ENCODE data around the gene FSTL5. TPM values are rescaled to one million over a fixed set of nuclear protein-coding genes. Genes with fewer than 3 reads are reported as not detected.

FSTL5 gene
- total and polyA plus RNA-seq, 5 donors: 0.02 TPM; not detected in 4

DNA sequence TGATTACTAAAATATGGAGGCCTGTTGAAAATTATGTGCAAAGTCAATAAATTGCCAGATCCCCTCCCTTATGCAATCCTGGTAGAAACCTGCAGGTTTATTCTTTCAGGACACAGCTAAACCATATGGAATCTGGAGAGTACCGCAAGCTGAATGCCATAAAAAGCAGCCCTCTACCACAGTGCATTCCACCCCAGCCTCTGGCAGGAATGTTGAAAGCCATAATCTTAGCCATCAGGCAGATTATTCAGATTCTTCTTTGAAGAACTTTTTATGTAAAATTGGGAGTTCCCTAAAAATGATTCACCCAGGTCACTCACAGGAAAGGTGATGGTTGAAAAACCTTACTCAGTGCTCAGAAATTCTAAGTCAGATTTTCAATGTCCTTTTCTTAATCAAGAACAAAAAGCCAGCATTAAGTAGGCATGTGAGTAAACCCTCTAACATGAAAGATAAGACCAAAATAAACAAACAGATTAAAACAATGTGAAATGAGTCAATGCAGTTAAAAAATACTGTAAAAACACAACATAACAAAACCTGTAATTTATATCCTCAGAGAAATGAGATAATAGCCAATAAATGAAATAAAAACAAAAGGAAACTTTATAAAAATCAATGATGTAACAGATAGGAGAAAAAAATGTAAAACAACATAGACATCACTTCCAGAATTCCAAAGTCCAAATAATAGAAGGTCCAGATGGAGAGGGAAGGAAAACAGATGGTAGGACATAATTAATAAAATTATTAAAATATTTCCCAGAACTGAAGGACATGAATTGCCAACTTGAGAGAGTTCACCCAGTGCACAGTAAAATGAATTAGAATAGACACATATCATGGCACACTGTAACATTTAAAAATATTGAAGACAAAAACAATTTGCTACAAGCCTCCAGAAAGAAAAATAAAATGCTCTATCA lies 226.9 kb downstream of the FSTL5 start:
- 67% methylated on average over 1 of the region's 1 CpG for WGBS
- Histone ChIP-seq H3K4me1 (ENCODE audit: control insufficient read depth, insufficient read depth, low read length) (no peaks in the 10 kb centered on the region), H3K9me3 (ENCODE audit: control insufficient read depth, low read length) (no peaks in the 10 kb centered on the region), H3K27me3 (ENCODE audit: control insufficient read depth, insufficient read depth) (no peaks in the 10 kb centered on the region), H3K4me3 (ENCODE audit: low read length) (no peak overlapping the region), H3K27ac (ENCODE audit: low read length) (no peak overlapping the region)
- no peak for DNase-seq
- no peak for ATAC-seq
- intact Hi-C loops (cut with DNase I): no loop called here

DNA sequence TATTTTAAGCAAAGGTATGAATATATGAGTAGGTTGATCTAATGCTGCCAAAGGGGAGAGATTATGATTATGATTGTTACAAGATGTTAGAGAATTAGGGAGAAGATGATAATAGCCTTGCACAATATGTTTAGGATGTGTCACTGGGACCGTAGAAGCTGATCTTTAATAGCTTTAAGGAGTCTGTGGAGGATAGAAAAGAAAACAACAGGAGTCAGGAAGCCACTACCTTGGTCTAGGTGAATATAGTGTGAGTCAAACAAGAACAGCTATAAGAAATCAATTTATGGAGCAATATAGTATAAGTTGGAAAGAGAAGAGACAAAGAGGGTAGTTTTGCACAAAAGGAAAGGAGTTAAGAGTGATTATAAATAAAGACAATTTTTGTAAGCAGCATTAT lies 232.7 kb downstream of the FSTL5 start:
- WGBS: 72% methylated on average over 1 of the region's 1 CpG
- H3K9me3 ChIP-seq (ENCODE audit: control insufficient read depth, low read length): no peaks in the 10 kb centered on the region
- H3K27ac ChIP-seq (ENCODE audit: low read length): no peak overlapping the region
- H3K27me3 ChIP-seq (ENCODE audit: control insufficient read depth, insufficient read depth): no peaks in the 10 kb centered on the region
- H3K4me1 ChIP-seq (ENCODE audit: control insufficient read depth, insufficient read depth, low read length): no peaks in the 10 kb centered on the region
- no peak for ATAC-seq
- DNase-seq: no peak
- intact Hi-C loops (cut with DNase I): no loop called here
- no peak overlapping the region for H3K4me3 ChIP-seq (ENCODE audit: low read length)

DNA sequence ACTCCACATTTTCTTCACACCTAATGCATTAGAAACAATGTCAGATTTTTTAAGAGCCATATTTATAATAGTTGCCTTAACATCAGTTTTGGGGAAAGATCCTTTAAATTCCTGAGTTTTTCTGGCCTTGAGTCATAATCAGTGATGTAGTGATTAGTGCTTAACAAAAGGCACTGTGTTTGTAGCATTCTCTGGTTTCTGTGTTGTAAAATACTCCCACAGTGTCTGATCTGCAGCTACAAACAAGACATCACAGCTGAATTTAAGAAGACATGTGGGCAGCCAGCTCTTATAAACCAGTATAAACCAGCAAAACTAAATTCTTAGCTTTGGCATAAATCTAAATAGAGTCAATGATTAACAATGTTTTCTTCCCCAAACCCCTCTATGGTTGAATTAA lies 233.8 kb downstream of the FSTL5 start:
- intact Hi-C loops (cut with DNase I): no loop called here
- no peak for DNase-seq
- no peak overlapping the region for H3K4me3 ChIP-seq (ENCODE audit: low read length)

DNA sequence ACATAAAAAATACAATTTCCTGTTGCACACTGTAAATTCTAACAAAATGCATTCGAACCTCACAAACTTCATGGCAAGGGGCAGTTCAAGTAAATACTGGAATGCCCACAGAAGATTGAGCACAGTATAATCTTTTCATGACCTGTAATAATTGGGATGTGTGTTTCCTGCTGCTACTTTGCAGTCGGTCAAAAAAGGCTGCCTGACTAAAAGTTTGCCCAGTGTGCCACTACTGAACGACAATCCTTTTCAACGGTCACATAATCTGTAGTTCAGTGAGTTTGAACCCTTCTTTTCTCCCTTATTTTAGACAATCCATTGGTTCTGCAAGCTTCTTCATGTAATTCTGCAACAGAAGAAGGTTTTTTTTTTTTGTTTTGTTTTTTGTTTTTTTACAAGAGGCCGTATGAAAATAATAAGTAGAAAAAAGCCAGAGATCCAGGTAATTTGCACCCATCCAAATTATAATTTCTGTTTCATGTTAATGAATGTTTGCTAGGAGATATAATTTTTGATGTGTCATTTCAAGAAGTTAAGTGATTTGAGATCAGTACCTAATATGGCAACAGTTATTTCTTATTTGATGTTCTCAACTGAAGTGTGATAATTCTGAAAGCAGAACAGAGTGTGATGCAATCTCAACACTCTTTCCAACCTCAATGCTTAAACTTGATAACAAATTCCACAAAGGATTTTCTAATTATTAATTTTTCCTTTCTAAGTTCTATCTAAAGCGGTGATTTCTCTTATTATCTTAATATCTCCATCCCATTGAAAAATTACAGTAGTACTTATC lies 237.6 kb downstream of the FSTL5 start:
- 73% methylated on average over 6 of the region's 6 CpGs for WGBS
- Histone ChIP-seq H3K4me1 (ENCODE audit: control insufficient read depth, insufficient read depth, low read length) (no peaks in the 10 kb centered on the region), H3K27ac (ENCODE audit: low read length) (no peak overlapping the region), H3K9me3 (ENCODE audit: control insufficient read depth, low read length) (no peaks in the 10 kb centered on the region), H3K27me3 (ENCODE audit: control insufficient read depth, insufficient read depth) (no peaks in the 10 kb centered on the region), H3K4me3 (ENCODE audit: low read length) (no peak overlapping the region)
- ATAC-seq: no peak
- intact Hi-C loops (cut with DNase I): no loop called here
- DNase-seq: no peak

More for the DNA sequence above, 233.8 kb downstream of the FSTL5 start:
- Histone ChIP-seq H3K4me1 (ENCODE audit: control insufficient read depth, insufficient read depth, low read length) (no peaks in the 10 kb centered on the region), H3K9me3 (ENCODE audit: control insufficient read depth, low read length) (no peaks in the 10 kb centered on the region), H3K27ac (ENCODE audit: low read length) (no peak overlapping the region), H3K27me3 (ENCODE audit: control insufficient read depth, insufficient read depth) (no peaks in the 10 kb centered on the region)
- no peak for ATAC-seq

DNA sequence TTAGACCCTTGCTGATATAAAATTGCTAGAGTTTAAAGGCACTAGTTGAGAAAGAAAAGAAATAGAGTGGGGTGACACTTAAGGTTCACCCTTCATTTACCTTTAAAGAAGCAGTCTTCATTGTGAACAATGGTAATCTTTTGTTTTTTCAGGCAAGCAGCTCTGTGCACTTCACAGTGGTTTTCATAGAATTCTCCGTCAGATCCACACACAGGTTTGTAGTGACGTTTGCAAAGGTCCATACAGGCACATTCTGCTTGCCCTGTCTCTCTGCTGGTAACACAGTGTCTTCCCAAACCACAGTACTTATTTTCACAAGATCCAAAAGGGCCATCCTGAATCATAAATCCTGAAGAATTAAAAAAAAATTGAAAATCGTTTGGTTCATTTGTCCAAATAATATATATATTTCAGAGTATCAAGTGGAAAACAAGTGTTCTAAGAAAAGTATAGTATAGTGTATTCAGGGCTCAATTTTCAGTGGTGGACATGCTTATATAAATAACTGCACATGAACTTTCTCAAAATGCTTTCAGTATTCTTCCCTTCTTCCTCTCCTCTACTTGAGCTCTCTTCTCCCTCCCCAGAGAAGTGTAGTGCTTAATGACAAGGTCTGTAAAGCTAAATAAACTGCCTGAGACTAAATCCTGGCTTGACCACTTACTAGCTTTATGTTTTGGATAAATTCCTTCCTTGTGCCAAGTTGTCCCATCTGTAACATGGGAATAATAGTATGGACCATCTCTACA lies 243.3 kb downstream of the FSTL5 start:
- no peaks in the 10 kb centered on the region for H3K9me3 ChIP-seq (ENCODE audit: control insufficient read depth, low read length)
- DNase-seq (no peak), ATAC-seq (no peak)
- no peaks in the 10 kb centered on the region for H3K4me1 ChIP-seq (ENCODE audit: control insufficient read depth, insufficient read depth, low read length)
- H3K27me3 ChIP-seq (ENCODE audit: control insufficient read depth, insufficient read depth): no peaks in the 10 kb centered on the region
- H3K4me3 ChIP-seq (ENCODE audit: low read length): no peak overlapping the region
- WGBS: 66% methylated on average over 3 of the region's 3 CpGs
- intact Hi-C loops (cut with DNase I): no loop called here
- H3K27ac ChIP-seq (ENCODE audit: low read length): no peak overlapping the region

DNA sequence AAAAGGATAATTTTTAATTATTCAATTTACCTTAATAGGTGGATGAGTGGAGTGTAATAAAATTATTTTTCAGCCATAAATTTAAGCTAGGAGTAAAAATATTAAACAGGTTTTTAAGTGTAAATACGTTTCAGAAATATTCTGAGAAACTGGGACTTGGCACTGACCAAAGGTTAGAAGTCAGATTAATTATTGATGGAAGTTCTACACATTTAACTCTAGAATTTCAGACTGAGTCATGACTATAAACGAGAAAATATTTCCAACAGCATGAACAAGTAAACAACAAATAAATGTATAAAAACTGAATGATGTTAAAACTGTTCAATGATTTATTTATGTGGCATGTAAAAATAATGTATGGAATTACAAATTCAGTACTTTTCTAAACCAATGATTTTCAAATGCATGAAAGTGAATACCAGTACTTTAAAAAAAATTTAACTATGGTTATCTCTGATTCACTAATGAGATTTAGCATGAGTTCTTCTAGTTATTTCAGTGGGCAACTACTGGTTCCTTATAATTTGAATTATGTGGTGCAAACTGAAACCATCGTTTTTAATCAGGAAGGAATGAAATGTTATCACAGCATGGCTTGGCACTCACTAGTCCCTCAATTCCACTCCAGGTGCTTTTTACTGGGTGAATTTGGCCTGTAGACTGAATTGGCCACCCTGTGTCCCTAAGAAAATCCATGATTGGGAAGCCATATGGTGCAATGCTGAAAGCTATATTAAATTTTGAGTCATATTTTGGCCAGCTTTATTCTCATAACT lies 244.2 kb downstream of the FSTL5 start:
- WGBS: 44% methylated on average over 3 of the region's 3 CpGs
- Histone ChIP-seq H3K4me3 (ENCODE audit: low read length) (no peak overlapping the region), H3K4me1 (ENCODE audit: control insufficient read depth, insufficient read depth, low read length) (no peaks in the 10 kb centered on the region), H3K9me3 (ENCODE audit: control insufficient read depth, low read length) (no peaks in the 10 kb centered on the region), H3K27ac (ENCODE audit: low read length) (no peak overlapping the region), H3K27me3 (ENCODE audit: control insufficient read depth, insufficient read depth) (no peaks in the 10 kb centered on the region)
- intact Hi-C loops (cut with DNase I): no loop called here
- no peak for ATAC-seq
- DNase-seq: no peak

DNA sequence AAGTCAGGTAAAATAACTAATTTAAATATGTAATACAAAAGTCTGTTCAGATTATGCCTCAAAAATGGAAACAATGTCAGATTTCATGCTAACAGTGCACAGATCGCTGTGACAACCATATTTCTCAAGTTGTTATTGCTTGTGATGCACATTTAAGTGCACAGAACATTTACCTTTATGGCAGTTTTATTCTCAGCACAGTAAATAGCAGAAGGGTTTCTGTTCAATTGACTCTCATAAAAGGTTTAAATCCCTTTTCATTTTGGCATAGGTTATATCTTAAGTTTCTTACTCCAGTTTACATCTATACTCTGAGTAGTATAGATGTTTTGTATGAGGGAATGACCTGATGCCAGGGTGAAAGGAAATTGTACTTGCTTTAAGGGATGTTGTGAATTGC lies 247.8 kb downstream of the FSTL5 start:
- Histone ChIP-seq H3K9me3 (ENCODE audit: control insufficient read depth, low read length) (no peaks in the 10 kb centered on the region), H3K27ac (ENCODE audit: low read length) (no peak overlapping the region), H3K4me3 (ENCODE audit: low read length) (no peak overlapping the region), H3K27me3 (ENCODE audit: control insufficient read depth, insufficient read depth) (no peaks in the 10 kb centered on the region), H3K4me1 (ENCODE audit: control insufficient read depth, insufficient read depth, low read length) (no peaks in the 10 kb centered on the region)
- 64% methylated on average over 1 of the region's 1 CpG for WGBS
- no peak for DNase-seq
- no peak for ATAC-seq
- intact Hi-C loops (cut with DNase I): no loop called here

DNA sequence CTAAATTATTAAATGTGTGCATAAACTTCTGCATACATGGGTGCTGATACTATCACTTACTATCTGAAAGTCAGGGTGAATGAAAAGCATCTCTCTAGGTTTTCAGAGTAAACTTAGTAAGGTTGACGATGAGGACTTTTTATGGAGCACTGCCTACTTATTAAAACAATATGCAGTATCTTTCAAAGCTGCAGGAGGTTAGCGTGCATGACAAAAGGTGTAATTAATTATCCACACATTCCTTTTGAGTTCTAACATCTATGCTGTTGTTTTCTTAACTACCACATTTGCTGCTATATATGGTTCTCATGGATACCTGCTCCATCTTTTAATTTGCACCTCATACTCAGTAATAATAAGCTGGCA lies 256.2 kb downstream of the FSTL5 start:
- WGBS: 74% methylated on average over 2 of the region's 2 CpGs
- H3K27me3 ChIP-seq (ENCODE audit: control insufficient read depth, insufficient read depth): no peaks in the 10 kb centered on the region
- ATAC-seq: no peak
- intact Hi-C loops (cut with DNase I): no loop called here
- no peak for DNase-seq
- H3K4me1 ChIP-seq (ENCODE audit: control insufficient read depth, insufficient read depth, low read length): no peaks in the 10 kb centered on the region
- no peak overlapping the region for H3K27ac ChIP-seq (ENCODE audit: low read length)
- H3K9me3 ChIP-seq (ENCODE audit: control insufficient read depth, low read length): no peaks in the 10 kb centered on the region
- no peak overlapping the region for H3K4me3 ChIP-seq (ENCODE audit: low read length)

DNA sequence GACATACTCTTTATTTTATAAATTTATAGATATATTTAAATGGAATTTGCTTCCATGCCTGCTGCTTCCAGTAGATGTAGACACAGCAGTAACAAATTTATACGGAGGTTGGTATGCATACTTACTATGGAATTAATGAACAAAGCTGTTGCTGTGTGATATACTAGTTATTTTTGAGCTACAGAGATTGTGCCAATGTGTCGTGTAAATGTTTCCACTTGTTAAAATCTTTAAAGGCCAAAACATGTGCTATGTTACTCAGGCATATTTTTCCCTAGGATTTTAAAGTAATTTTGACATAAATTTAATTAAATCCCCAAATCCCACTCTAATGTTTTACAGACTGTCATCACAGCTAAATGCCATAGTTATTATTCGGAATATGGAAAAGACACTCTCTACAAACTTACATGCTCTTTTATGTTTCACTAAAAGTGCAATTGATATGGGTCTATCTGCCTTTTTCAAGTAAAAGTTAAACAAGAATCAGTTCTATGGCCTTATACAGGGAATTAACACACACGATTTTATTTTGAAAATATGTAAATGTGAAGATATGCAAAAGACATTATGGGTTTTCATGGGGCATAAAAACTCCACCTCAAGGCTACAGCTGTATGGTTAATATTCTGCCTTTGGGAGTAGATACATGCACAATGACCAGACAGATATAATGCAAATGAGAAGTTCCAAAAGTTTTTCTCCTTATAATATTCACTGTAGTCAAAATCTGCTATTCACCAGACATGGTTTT lies 256.8 kb downstream of the FSTL5 start:
- H3K4me1 ChIP-seq (ENCODE audit: control insufficient read depth, insufficient read depth, low read length): no peaks in the 10 kb centered on the region
- H3K27ac ChIP-seq (ENCODE audit: low read length): no peak overlapping the region
- intact Hi-C loops (cut with DNase I): no loop called here
- DNase-seq (no peak), ATAC-seq (no peak)
- H3K4me3 ChIP-seq (ENCODE audit: low read length): no peak overlapping the region
- no peaks in the 10 kb centered on the region for H3K27me3 ChIP-seq (ENCODE audit: control insufficient read depth, insufficient read depth)
- WGBS: 62% methylated on average over 4 of the region's 4 CpGs
- H3K9me3 ChIP-seq (ENCODE audit: control insufficient read depth, low read length): no peaks in the 10 kb centered on the region

DNA sequence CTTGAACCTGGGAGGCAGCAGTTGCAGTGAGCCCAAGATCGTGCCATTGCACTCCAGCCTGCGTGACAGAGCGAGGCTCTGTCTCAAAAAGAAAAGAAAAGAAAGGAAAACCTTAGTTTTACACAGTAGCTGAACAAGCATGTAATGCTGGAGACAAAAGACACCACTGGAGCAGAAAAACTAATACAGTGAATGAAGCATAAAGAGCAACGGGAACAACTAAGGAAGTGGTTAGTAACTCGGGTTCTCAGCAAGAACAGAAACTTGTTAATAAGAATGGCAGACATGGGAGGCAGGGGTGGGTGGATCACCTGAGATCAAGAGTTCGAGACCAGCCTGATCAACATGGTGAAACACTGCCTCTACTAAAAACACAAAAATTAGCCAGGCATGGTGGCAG lies 263.7 kb downstream of the FSTL5 start:
- H3K9me3 ChIP-seq (ENCODE audit: control insufficient read depth, low read length): no peaks in the 10 kb centered on the region
- H3K4me3 ChIP-seq (ENCODE audit: low read length): no peak overlapping the region
- WGBS: 86% methylated on average over 6 of the region's 6 CpGs
- H3K27me3 ChIP-seq (ENCODE audit: control insufficient read depth, insufficient read depth): no peaks in the 10 kb centered on the region
- ATAC-seq (no peak), DNase-seq (no peak)
- intact Hi-C loops (cut with DNase I): no loop called here
- no peaks in the 10 kb centered on the region for H3K4me1 ChIP-seq (ENCODE audit: control insufficient read depth, insufficient read depth, low read length)
- no peak overlapping the region for H3K27ac ChIP-seq (ENCODE audit: low read length)

Measured in right cardiac atrium (tissue), 5 donors.